Thymus (tissue), 11 donors: ENCODE data around the gene CHN2. TPM values are rescaled to one million over a fixed set of nuclear protein-coding genes. Genes with fewer than 3 reads are reported as not detected.

ENCODE experiments used
- DNase-seq, 9 donors: peaks; one replicate each; pipeline ENCODE4 v3.0.0-alpha.2; 2013; ENCODE audit warnings: low spot score in 9 of 9, low read depth in 6 of 9, missing footprints in 1 of 9
- H3K27ac ChIP-seq, 2 donors: one replicate each; pipeline ENCODE4 v1.5.1; 2013; ENCODE audit warnings: control low read depth in 1 of 2, low read depth in 1 of 2, low read length in 1 of 2, mild to moderate bottlenecking in 1 of 2, moderate library complexity in 1 of 2
- H3K27me3 ChIP-seq, 2 donors: one replicate each; pipeline ENCODE4 v1.5.1; 2013; ENCODE audit warnings: low read length in 1 of 2; ENCODE audit not compliant: control insufficient read depth in 2 of 2, insufficient read depth in 1 of 2
- H3K36me3 ChIP-seq, 2 donors: one replicate each; pipeline ENCODE4 v1.5.1; 2013; ENCODE audit warnings: low read length in 1 of 2, mild to moderate bottlenecking in 1 of 2, moderate library complexity in 1 of 2; ENCODE audit not compliant: control insufficient read depth in 2 of 2, insufficient read depth in 2 of 2
- H3K4me1 ChIP-seq, 2 donors: one replicate each; pipeline ENCODE4 v1.5.1; 2013; ENCODE audit warnings: low read length in 2 of 2; ENCODE audit not compliant: control insufficient read depth in 2 of 2, insufficient read depth in 2 of 2
- H3K4me3 ChIP-seq, 2 donors: one replicate each; pipeline ENCODE4 v1.5.1; 2013; ENCODE audit warnings: low read length in 2 of 2, control low read depth in 1 of 2, mild to moderate bottlenecking in 1 of 2
- H3K9me3 ChIP-seq, 2 donors: one replicate each; pipeline ENCODE4 v1.5.1; 2013; ENCODE audit warnings: low read length in 1 of 2, mild to moderate bottlenecking in 1 of 2; ENCODE audit not compliant: control insufficient read depth in 2 of 2, insufficient read depth in 1 of 2
- WGBS: extraction: QIAGEN DNeasy Blood & Tissue Kit; methylation state at CpG from one replicate; pipeline ENCODE4 v1.1.7; 2013; 5-methylcytosine and 5-hydroxymethylcytosine counted together
- polyA plus RNA-seq: library from polyadenylated mRNA; stranded (reverse); fragments of 200-250 nt; gene quantifications from one replicate; pipeline ENCODE4 v1.2.3, GENCODE V29; 2013
- total RNA-seq: library from RNA; stranded (reverse); fragments of 120-200 nt; gene quantifications from one replicate; pipeline ENCODE4 v1.2.4, GENCODE V29; 2013
- donor health status: healthy.

CHN2 gene
- total and polyA plus RNA-seq, 2 donors = 5.9 to 6.5 TPM

DNA sequence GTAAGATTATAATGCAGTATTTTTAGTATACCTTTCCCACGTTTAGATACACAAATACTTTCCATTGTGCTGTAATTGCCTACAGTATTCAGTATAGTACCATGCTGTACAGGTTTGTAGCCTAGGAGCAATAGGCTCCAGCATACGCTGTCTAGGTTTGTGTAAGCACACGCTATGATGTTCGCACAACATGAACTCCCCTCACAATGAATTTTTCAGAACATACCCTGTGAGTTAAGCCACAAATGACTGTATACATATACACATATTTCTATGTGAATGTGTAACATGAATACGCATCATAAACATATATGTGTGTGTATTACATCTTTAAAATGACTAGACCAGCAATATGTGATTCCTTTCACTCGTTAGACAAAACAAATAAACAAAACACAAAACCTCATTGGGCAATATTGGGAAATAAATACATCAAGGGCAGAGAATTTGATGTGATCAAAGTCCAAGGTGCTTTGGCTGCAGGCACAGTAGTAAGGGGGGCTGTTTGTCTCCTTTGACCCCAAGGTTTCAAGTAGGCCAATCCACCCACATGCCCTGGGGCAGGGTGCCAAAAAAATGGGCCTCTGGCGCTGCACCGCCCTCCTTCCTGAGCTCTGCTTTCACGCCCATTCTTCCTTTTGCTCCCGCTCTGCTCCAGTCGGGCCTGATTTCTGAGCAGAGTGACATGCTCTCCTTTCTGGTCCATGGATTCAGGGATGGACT, 33.9 kb downstream of the CHN2 start:
- 98% methylated on average over 11 of the region's 11 CpGs for WGBS
- H3K36me3 ChIP-seq = no peaks in the 10 kb centered on the region

DNA sequence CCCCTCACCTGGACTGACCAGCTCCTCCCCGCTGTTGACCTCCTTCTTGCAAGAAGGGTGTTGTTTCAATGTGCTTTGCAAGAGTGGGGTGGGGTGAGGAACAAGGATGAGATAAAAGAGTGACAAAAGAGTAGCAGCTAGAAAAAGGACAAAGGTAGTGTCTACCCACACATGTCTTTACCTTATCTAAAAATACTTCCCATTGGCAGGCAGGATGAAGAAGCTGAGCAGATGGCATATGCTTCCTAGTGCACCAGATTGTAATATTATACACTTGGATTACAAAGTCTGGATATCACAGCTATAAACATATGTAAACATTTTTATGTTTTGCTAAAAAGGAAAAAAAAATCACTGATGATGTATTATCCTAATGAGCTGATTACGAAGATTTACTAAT, 34.5 kb downstream of the CHN2 start:
- Histone ChIP-seq H3K9me3 (no peaks in the 10 kb centered on the region), H3K36me3 (no peaks in the 10 kb centered on the region), H3K4me1 (peaks cover 7 to 11% of the 10 kb centered on the region in 2 donors), H3K27me3 (no peaks in the 10 kb centered on the region), H3K4me3 (no peak overlapping the region), H3K27ac (no peak overlapping the region)
- DNase-seq = no peak
- WGBS = 97% methylated on average over 2 of the region's 2 CpGs

More for the DNA sequence above, 33.9 kb downstream of the CHN2 start:
- H3K27me3 ChIP-seq = no peaks in the 10 kb centered on the region
- no peaks in the 10 kb centered on the region for H3K9me3 ChIP-seq
- H3K4me3 ChIP-seq = no peak overlapping the region
- DNase-seq = no peak
- H3K27ac ChIP-seq = no peak overlapping the region
- peaks cover 5 to 9% of the 10 kb centered on the region in 2 donors for H3K4me1 ChIP-seq

DNA sequence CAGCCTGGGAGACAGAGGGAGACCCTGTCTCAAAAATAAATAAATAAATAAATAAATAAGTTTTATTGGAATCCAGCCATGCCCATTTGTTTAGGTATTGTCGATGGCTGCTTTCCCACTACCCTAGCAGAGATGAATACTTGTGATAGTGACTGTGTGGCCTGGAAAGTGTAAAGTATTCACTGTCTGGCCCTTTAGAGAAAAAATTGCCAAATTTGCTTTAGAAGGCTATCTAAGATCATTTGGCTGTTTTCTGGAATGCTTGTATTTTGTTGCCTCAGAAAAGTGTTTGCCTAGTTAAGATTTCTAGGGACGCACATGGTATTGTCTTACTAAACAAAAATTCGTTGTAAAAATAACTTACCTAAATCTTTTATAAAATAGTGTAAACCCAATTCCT, 35.4 kb downstream of the CHN2 start:
- 96% methylated on average over 3 of the region's 3 CpGs for WGBS
- DNase-seq = no peak
- Histone ChIP-seq H3K4me1 (peaks cover 7 to 11% of the 10 kb centered on the region in 2 donors), H3K4me3 (no peak overlapping the region), H3K27me3 (no peaks in the 10 kb centered on the region), H3K9me3 (no peaks in the 10 kb centered on the region), H3K27ac (no peak overlapping the region), H3K36me3 (no peaks in the 10 kb centered on the region)

DNA sequence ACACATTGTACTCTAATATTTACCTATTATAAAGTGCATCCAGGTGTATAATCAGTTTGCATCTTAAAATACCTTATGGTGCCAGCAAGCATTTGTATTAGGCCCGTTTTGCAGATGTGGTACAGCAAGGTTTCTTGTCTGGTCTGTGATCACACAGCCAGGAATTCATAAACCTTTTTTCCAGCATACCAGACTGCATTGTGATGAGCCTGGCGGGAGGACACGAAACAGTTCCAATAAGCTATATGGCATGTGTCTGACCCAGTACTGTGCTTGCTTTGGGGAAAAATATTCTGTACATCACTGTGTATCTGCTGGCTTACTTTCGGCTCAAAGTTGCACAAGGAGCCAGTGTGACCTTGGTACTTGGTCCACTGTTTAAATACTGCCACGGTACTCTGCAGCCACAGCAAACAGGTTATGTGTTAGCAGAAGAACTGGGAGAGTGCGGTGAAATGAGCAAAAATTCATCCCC, 36.3 kb downstream of the CHN2 start:
- DNase-seq = no peak

DNA sequence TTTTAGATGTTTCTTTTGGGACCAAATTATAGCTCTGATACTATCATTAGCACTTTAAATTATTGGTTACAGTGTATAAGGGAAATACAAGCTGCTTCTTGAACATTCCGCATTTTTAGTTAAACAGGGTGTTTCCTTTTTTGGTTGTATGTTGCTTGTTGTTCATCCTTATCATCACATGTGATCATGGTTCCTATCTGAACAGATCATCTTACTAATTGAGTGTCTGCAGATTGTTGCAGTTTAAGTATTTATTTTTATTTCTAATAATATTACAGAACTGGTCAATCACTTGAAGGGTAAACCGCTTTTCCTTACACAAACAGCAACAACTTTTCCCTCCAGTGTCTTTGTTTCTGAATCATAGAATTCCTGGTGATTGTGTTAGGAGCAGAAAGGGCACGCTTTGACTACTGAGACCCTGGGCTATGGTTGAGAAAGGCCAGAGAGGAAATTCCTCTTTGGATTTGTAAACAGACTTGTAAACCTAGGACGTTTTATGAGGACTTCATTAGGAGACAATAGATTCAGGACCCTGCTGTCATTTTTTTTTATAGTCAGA, 37.2 kb downstream of the CHN2 start:
- Histone ChIP-seq H3K4me1 (peaks cover 7 to 11% of the 10 kb centered on the region in 2 donors), H3K27me3 (no peaks in the 10 kb centered on the region), H3K36me3 (no peaks in the 10 kb centered on the region), H3K9me3 (no peaks in the 10 kb centered on the region), H3K27ac (no peak overlapping the region), H3K4me3 (no peak overlapping the region)
- 94% methylated on average over 4 of the region's 4 CpGs for WGBS
- DNase-seq = no peak

More for the DNA sequence above, 36.3 kb downstream of the CHN2 start:
- Histone ChIP-seq H3K36me3 (no peaks in the 10 kb centered on the region), H3K4me3 (no peak overlapping the region), H3K4me1 (peaks cover 7 to 11% of the 10 kb centered on the region in 2 donors), H3K9me3 (no peaks in the 10 kb centered on the region), H3K27me3 (no peaks in the 10 kb centered on the region), H3K27ac (no peak overlapping the region)
- WGBS = 97% methylated on average over 6 of the region's 6 CpGs

DNA sequence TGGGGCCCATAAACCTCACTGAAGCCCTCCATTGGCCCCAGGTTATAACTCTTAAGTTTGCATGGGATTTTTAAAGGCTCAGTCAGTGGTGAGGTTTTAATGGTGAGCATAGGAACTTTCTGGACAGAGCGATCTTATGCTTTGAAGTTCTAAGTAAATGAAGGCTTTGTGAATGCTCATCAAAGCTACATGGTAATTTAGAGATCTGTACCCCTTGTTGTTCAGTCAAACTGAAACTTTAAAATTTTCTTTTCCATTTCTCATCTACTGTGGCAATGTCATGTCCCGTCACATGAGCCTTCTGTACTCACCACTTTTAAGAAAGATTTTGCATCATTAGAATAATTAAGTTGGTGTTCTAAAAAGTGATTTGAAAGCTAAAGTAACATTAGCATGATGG, 39.9 kb downstream of the CHN2 start:
- Histone ChIP-seq H3K4me1 (peaks cover 7 to 11% of the 10 kb centered on the region in 2 donors), H3K4me3 (no peak overlapping the region), H3K27ac (no peak overlapping the region), H3K36me3 (no peaks in the 10 kb centered on the region), H3K9me3 (no peaks in the 10 kb centered on the region), H3K27me3 (no peaks in the 10 kb centered on the region)
- WGBS = 95% methylated on average over 2 of the region's 2 CpGs
- no peak for DNase-seq

DNA sequence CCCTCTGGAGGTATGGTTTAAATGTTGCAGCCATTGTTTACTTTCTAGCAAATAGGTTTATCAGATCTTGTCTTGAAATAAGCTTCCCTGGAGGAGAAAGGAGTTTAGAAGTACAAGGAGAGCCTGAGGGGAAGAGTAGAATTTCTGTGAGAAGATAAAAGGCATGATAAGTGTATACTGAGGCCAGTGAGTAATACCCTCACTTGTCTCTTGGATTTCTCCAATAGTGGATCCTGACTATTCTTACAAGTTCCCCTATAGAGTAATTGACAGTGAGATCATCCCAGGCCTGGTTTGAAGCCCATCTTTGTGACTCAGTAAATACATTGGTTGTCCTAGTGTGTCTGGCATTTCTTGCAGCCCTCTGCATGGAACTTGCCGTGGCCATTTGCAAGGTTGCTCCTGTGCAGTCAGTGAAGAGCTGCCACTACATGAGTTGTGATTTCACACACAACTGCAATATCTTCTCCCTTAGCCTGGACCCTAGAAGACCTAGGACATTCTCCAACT, 41.6 kb downstream of the CHN2 start:
- Histone ChIP-seq H3K9me3 (no peaks in the 10 kb centered on the region), H3K27ac (no peak overlapping the region), H3K4me1 (peaks cover 7 to 11% of the 10 kb centered on the region in 2 donors), H3K4me3 (no peak overlapping the region), H3K27me3 (no peaks in the 10 kb centered on the region), H3K36me3 (no peaks in the 10 kb centered on the region)
- 94% methylated on average over 1 of the region's 1 CpG for WGBS
- no peak for DNase-seq

DNA sequence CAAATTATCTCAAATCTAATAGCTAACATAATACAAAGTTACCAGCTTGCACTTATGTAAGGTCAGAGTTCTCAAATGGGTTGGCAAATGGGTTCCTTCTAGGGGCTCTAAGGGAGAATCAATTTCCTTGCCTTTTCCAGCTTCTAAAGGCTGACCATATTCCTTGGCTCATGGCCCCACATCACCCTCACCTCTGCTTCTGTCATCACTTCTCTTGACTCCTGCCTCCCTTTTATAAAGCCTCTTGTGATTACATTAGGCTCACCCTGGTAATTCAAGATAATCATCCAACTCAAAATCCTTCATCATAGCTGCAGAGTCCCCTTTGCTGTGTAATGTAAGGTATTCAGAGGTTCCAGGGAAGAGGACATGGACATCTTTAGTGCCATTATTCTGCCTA, 42.1 kb downstream of the CHN2 start:
- H3K4me3 ChIP-seq = no peak overlapping the region
- H3K4me1 ChIP-seq = peaks cover 7 to 11% of the 10 kb centered on the region in 2 donors
- no peak for DNase-seq
- H3K36me3 ChIP-seq = no peaks in the 10 kb centered on the region
- H3K27ac ChIP-seq = no peak overlapping the region
- no peaks in the 10 kb centered on the region for H3K9me3 ChIP-seq
- no peaks in the 10 kb centered on the region for H3K27me3 ChIP-seq

DNA sequence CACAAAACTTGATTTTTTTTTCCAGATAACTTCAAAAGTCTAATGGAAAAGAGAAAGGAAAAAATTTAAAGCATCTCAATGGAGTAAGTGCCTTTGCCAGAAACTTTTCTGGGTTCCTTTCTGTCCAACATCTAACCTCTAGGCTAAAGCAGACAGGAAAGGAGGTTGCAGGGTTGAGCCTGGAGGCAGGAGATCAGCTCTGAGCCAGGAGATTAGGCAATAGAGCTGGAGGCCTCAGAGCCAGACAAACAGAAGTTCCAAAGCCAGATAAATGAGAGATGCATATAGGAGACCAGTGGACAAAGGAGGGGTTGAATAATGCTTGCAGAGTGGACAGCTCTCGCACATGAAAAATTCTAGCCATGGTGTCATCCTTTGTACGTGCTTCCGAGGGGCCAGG, 42.9 kb downstream of the CHN2 start:
- Histone ChIP-seq H3K4me1 (peaks cover 7 to 10% of the 10 kb centered on the region in 2 donors), H3K27ac (no peak overlapping the region), H3K36me3 (no peaks in the 10 kb centered on the region), H3K4me3 (no peak overlapping the region), H3K9me3 (no peaks in the 10 kb centered on the region), H3K27me3 (no peaks in the 10 kb centered on the region)
- WGBS = over 99% methylated on average over 3 of the region's 3 CpGs
- no peak for DNase-seq
